Measurements from ENCODE around the gene CCDC57. TPM values are rescaled to one million over a fixed set of nuclear protein-coding genes. Genes with fewer than 3 reads are reported as not detected.

The CCDC57 gene
- total and polyA plus RNA-seq, 2 experiments from 2014 or later = 15.7 to 29.8 TPM

GRCh38 chr17:82086941-82087906 is 125.4 kb downstream of the CCDC57 start:
- Histone ChIP-seq H3K27ac (no peak overlapping the region), H3K9me3 (ENCODE audit: low read depth) (no peaks in the 10 kb centered on the region), H3K9me2 (replicated peaks; ENCODE audit: insufficient read depth) (no peaks in the 10 kb centered on the region), H3K4me3 (no peak overlapping the region), H4K20me1 (ENCODE audit: insufficient read depth, poor library complexity, severe bottlenecking) (peaks cover 25% of the 10 kb centered on the region), H3K27me3 (no peaks in the 10 kb centered on the region), H3K4me1 (ENCODE audit: insufficient read depth) (no peaks in the 10 kb centered on the region), H3K79me2 (peaks cover 7% of the 10 kb centered on the region), H3K4me2 (no peak overlapping the region), H2AFZ (no peak overlapping the region), H3K36me3 (replicated peaks; ENCODE audit: insufficient read depth, low read depth) (no peaks in the 10 kb centered on the region)
- 95% methylated on average over 26 of the region's 39 CpGs for WGBS (ENCODE audit: low lambda C conversion rate, missing lambda C conversion rate)
- DNase-seq (ENCODE audit: low spot score) = no peak
- TF ChIP-seq CTCF (IDR thresholded peaks at IDR 0.05; ENCODE audit: poor library complexity) (no peak), EZH2 (IDR thresholded peaks at IDR 0.05; ENCODE audit: borderline replicate concordance) (no peak), EZH2phosphoT487 (IDR thresholded peaks at IDR 0.05; ENCODE audit: low read depth, severe bottlenecking, unreplicated experiment) (no peak)

GRCh38 chr17:82085931-82086764 is 126.5 kb downstream of the CCDC57 start:
- Histone ChIP-seq H3K79me2 (no peaks in the 10 kb centered on the region), H3K4me3 (no peak overlapping the region), H3K9me3 (ENCODE audit: low read depth) (no peaks in the 10 kb centered on the region), H2AFZ (no peak overlapping the region), H3K9me2 (replicated peaks; ENCODE audit: insufficient read depth) (no peaks in the 10 kb centered on the region), H3K27me3 (no peaks in the 10 kb centered on the region), H3K27ac (no peak overlapping the region), H4K20me1 (ENCODE audit: insufficient read depth, poor library complexity, severe bottlenecking) (peaks cover 15% of the 10 kb centered on the region), H3K36me3 (replicated peaks; ENCODE audit: insufficient read depth, low read depth) (no peaks in the 10 kb centered on the region), H3K4me1 (ENCODE audit: insufficient read depth) (no peaks in the 10 kb centered on the region), H3K4me2 (no peak overlapping the region)
- no peak for DNase-seq (ENCODE audit: low spot score)
- 93% methylated on average over 25 of the region's 25 CpGs for WGBS (ENCODE audit: low lambda C conversion rate, missing lambda C conversion rate)
- TF ChIP-seq EZH2 (IDR thresholded peaks at IDR 0.05; ENCODE audit: borderline replicate concordance) = no peak
- no peak for TF ChIP-seq CTCF (IDR thresholded peaks at IDR 0.05; ENCODE audit: poor library complexity)
- no peak for TF ChIP-seq EZH2phosphoT487 (IDR thresholded peaks at IDR 0.05; ENCODE audit: low read depth, severe bottlenecking, unreplicated experiment)

GRCh38 chr17:82085031-82085861 is 127.4 kb downstream of the CCDC57 start:
- WGBS (ENCODE audit: low lambda C conversion rate, missing lambda C conversion rate) = 97% methylated on average over 19 of the region's 49 CpGs
- Histone ChIP-seq H3K79me2 (no peaks in the 10 kb centered on the region), H4K20me1 (ENCODE audit: insufficient read depth, poor library complexity, severe bottlenecking) (peaks cover 14% of the 10 kb centered on the region)

More at GRCh38 chr17:82085031-82085861, 127.4 kb downstream of the CCDC57 start:
- no peaks in the 10 kb centered on the region for H3K36me3 ChIP-seq (replicated peaks; ENCODE audit: insufficient read depth, low read depth)
- H2AFZ ChIP-seq = no peak overlapping the region
- no peaks in the 10 kb centered on the region for H3K9me2 ChIP-seq (replicated peaks; ENCODE audit: insufficient read depth)
- no peaks in the 10 kb centered on the region for H3K9me3 ChIP-seq (ENCODE audit: low read depth)
- no peak for TF ChIP-seq CTCF (IDR thresholded peaks at IDR 0.05; ENCODE audit: poor library complexity)
- no peak for TF ChIP-seq EZH2phosphoT487 (IDR thresholded peaks at IDR 0.05; ENCODE audit: low read depth, severe bottlenecking, unreplicated experiment)
- TF ChIP-seq EZH2 (IDR thresholded peaks at IDR 0.05; ENCODE audit: borderline replicate concordance) = no peak
- DNase-seq (ENCODE audit: low spot score) = no peak
- H3K4me2 ChIP-seq = no peak overlapping the region
- H3K27ac ChIP-seq = no peak overlapping the region
- H3K4me3 ChIP-seq = no peak overlapping the region
- H3K27me3 ChIP-seq = no peaks in the 10 kb centered on the region
- no peaks in the 10 kb centered on the region for H3K4me1 ChIP-seq (ENCODE audit: insufficient read depth)

Measured in hepatocyte (in vitro differentiated cells).